Lower leg skin (tissue), 4 donors: ENCODE measurements around the gene POR. TPM values are rescaled to one million over a fixed set of nuclear protein-coding genes. Genes with fewer than 3 reads are reported as not detected.

Experiments
- DNase-seq, 2 donors: peaks; one replicate each; pipeline ENCODE4 v3.0.0-alpha.2; 2019; ENCODE audit warnings: low spot score in 2 of 2
- H3K4me3 ChIP-seq: fragments of 200-600 bp; sonication (generic); 2 replicates; pipeline ENCODE4 v1.5.1; 2017; ENCODE audit warnings: mild to moderate bottlenecking, low read depth; ENCODE audit not compliant: poor library complexity, severe bottlenecking
- CTCF ChIP-seq, 3 donors: fragments of 450-650 bp; IDR thresholded peaks; one replicate each; pipeline ENCODE4 v1.5.1; 2016; ENCODE audit warnings: antibody characterized with exemption in 3 of 3, mild to moderate bottlenecking in 3 of 3, moderate library complexity in 2 of 3
- POLR2A ChIP-seq, 2 donors: fragments of 450-650 bp; IDR thresholded peaks; one replicate each; pipeline ENCODE4 v1.6.1; 2016 to 2017; ENCODE audit warnings: antibody characterized with exemption in 2 of 2, mild to moderate bottlenecking in 1 of 2, moderate library complexity in 1 of 2
- WGBS, 2 donors: methylation state at CpG; one replicate each; pipeline ENCODE4 v1.1.5; 2018; 5-methylcytosine and 5-hydroxymethylcytosine counted together
- intact Hi-C: fragments of 100-400 bp; cut with DNase I; formaldehyde crosslinking; loops from one replicate; pipeline ENCODE4 v1.15.0; 2023; ENCODE audit warnings: low total_unique reads
- total RNA-seq, 4 donors: library from RNA; depleted of rRNA; stranded (reverse); fragments of >200 nt; gene quantifications; one replicate each; pipeline ENCODE4 v1.1.0, GENCODE V29; 2016

POR gene
- total RNA-seq, 4 donors from 2014 or later = 77.4 to 129 (median 97.0) TPM

GRCh38 chr7:75986147-75986781 is 71.3 kb downstream of the POR start:
- intact Hi-C loops = no loop called here
- WGBS, 2 donors = 80 to 82% methylated on average over 12 to 18 of the region's 20 CpGs
- H3K4me3 ChIP-seq = no peak overlapping the region
- TF ChIP-seq CTCF (IDR thresholded peaks at IDR 0.05) = no peak
- TF ChIP-seq POLR2A (IDR thresholded peaks at IDR 0.05) = no peak
- DNase-seq = no peak

GRCh38 chr7:75987026-75987804 is 72.3 kb downstream of the POR start:
- intact Hi-C loops = no loop called here

GRCh38 chr7:75987805-75988567 is 73.0 kb downstream of the POR start:
- no peak overlapping the region for H3K4me3 ChIP-seq
- DNase-seq = no peak
- TF ChIP-seq CTCF (IDR thresholded peaks at IDR 0.05) (no peak), POLR2A (IDR thresholded peaks at IDR 0.05) (no peak)
- 85 to 88% methylated on average over 30 of the region's 30 CpGs for WGBS, 2 donors
- intact Hi-C loops = no loop called here

More at GRCh38 chr7:75987026-75987804, 72.3 kb downstream of the POR start:
- H3K4me3 ChIP-seq = no peak overlapping the region
- no peak for DNase-seq
- 90 to 92% methylated on average over 31 to 32 of the region's 32 CpGs for WGBS, 2 donors
- TF ChIP-seq CTCF (IDR thresholded peaks at IDR 0.05) = no peak
- TF ChIP-seq POLR2A (IDR thresholded peaks at IDR 0.05) = no peak

- intact Hi-C loops = no loop called here
- H3K4me3 ChIP-seq = no peak overlapping the region
- DNase-seq = no peak
- WGBS, 2 donors = 42 to 51% methylated on average over 13 to 16 of the region's 31 CpGs
- TF ChIP-seq CTCF (IDR thresholded peaks at IDR 0.05) (no peak), POLR2A (IDR thresholded peaks at IDR 0.05) (no peak)
Measured at GRCh38 chr7:75988568-75989499, 73.9 kb downstream of the POR start.
